ENCODE data around the gene EXOSC7. TPM values are rescaled to one million over a fixed set of nuclear protein-coding genes. Genes with fewer than 3 reads are reported as not detected.

EXOSC7 gene
- polyA plus RNA-seq, 1 of the 3 experiments (the other 2 are of a cell fraction), result 83.5 TPM

DNA sequence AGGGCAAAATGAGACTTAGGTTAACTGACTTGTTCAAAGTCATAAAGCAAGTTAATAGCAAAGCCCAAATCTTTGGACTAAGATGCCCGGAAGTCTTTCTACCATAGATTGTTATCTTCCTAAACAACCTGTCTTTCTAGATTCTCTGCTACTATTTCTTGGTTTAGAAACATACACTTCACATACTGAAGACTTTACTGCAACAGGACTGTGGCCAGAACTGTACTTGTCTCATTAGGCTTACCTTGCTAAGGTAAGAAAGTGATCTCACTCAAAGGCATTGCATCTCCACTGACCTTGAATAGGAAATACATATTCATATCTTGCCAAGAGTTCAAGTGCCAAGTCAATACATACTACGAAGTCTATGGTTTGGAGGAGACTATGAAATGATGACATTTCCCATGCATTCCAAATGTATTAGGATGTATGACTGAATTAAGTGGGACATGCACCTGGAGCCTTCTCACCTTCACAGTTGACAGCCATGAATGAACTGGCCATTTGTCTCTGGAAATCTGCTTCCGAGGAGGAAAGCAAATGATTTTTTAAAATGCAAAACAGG lies 5.0 kb upstream of the EXOSC7 start:
- Histone ChIP-seq H3K79me2 (ENCODE audit: insufficient read depth) (peaks cover 82% of the 10 kb centered on the region), H4K20me1 (ENCODE audit: insufficient read depth) (peaks cover 3% of the 10 kb centered on the region; the same call in 1 of the 2 replicates)

More for the DNA sequence above, 5.0 kb upstream of the EXOSC7 start:
- TF ChIP-seq, protein P1, sequence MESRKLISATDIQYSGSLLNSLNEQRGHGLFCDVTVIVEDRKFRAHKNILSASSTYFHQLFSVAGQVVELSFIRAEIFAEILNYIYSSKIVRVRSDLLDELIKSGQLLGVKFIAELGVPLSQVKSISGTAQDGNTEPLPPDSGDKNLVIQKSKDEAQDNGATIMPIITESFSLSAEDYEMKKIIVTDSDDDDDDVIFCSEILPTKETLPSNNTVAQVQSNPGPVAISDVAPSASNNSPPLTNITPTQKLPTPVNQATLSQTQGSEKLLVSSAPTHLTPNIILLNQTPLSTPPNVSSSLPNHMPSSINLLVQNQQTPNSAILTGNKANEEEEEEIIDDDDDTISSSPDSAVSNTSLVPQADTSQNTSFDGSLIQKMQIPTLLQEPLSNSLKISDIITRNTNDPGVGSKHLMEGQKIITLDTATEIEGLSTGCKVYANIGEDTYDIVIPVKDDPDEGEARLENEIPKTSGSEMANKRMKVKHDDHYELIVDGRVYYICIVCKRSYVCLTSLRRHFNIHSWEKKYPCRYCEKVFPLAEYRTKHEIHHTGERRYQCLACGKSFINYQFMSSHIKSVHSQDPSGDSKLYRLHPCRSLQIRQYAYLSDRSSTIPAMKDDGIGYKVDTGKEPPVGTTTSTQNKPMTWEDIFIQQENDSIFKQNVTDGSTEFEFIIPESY (IDR thresholded peaks at IDR 0.05; ENCODE audit: borderline replicate concordance, low read depth), result no peak
- TF ChIP-seq, protein P2, sequence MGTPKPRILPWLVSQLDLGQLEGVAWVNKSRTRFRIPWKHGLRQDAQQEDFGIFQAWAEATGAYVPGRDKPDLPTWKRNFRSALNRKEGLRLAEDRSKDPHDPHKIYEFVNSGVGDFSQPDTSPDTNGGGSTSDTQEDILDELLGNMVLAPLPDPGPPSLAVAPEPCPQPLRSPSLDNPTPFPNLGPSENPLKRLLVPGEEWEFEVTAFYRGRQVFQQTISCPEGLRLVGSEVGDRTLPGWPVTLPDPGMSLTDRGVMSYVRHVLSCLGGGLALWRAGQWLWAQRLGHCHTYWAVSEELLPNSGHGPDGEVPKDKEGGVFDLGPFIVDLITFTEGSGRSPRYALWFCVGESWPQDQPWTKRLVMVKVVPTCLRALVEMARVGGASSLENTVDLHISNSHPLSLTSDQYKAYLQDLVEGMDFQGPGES (IDR thresholded peaks at IDR 0.05; ENCODE audit: low read depth, low read length), result no peak
- TF ChIP-seq JUND (IDR thresholded peaks at IDR 0.05) (no peak), EP300 (IDR thresholded peaks at IDR 0.05; ENCODE audit: borderline replicate concordance in 1 of 2, low read depth in 1 of 2, low read length in 1 of 2) (no peak), TEAD4 (IDR thresholded peaks at IDR 0.05; ENCODE audit: borderline replicate concordance, insufficient read depth) (no peak), NRF1 (IDR thresholded peaks at IDR 0.05; ENCODE audit: low read depth, low read length) (no peak), POLR2AphosphoS5 (IDR thresholded peaks at IDR 0.05; ENCODE audit: low read depth, low read length) (no peak), EZH2phosphoT487 (IDR thresholded peaks at IDR 0.05; ENCODE audit: borderline replicate concordance, low read depth) (no peak), NFIC (IDR thresholded peaks at IDR 0.05; ENCODE audit: borderline replicate concordance) (no peak), GATA2 (CRISPR knock-in tag; IDR thresholded peaks at IDR 0.05) (no peak), RCOR1 (IDR thresholded peaks at IDR 0.05; ENCODE audit: low read length) (no peak), TAF1 (IDR thresholded peaks at IDR 0.05; ENCODE audit: borderline replicate concordance, low read depth, low read length) (no peak), MEF2A (IDR thresholded peaks at IDR 0.05; ENCODE audit: borderline replicate concordance, low read depth) (no peak), ELF1 (IDR thresholded peaks at IDR 0.05) (no peak), FOXM1 (IDR thresholded peaks at IDR 0.05; ENCODE audit: low read depth) (no peak), FOSL2 (IDR thresholded peaks at IDR 0.05; ENCODE audit: borderline replicate concordance, low read depth) (no peak), RFX5 (IDR thresholded peaks at IDR 0.05; ENCODE audit: low read length) (no peak)
- TF ChIP-seq, protein P3, sequence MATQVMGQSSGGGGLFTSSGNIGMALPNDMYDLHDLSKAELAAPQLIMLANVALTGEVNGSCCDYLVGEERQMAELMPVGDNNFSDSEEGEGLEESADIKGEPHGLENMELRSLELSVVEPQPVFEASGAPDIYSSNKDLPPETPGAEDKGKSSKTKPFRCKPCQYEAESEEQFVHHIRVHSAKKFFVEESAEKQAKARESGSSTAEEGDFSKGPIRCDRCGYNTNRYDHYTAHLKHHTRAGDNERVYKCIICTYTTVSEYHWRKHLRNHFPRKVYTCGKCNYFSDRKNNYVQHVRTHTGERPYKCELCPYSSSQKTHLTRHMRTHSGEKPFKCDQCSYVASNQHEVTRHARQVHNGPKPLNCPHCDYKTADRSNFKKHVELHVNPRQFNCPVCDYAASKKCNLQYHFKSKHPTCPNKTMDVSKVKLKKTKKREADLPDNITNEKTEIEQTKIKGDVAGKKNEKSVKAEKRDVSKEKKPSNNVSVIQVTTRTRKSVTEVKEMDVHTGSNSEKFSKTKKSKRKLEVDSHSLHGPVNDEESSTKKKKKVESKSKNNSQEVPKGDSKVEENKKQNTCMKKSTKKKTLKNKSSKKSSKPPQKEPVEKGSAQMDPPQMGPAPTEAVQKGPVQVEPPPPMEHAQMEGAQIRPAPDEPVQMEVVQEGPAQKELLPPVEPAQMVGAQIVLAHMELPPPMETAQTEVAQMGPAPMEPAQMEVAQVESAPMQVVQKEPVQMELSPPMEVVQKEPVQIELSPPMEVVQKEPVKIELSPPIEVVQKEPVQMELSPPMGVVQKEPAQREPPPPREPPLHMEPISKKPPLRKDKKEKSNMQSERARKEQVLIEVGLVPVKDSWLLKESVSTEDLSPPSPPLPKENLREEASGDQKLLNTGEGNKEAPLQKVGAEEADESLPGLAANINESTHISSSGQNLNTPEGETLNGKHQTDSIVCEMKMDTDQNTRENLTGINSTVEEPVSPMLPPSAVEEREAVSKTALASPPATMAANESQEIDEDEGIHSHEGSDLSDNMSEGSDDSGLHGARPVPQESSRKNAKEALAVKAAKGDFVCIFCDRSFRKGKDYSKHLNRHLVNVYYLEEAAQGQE (IDR thresholded peaks at IDR 0.05; ENCODE audit: low read depth, low read length), result no peak
- H3K4me3 ChIP-seq (ENCODE audit: low read depth in 2 of 2, low read length in 1 of 2), result no peak overlapping the region
- H3K9me3 ChIP-seq, result no peaks in the 10 kb centered on the region
- H3K9ac ChIP-seq, result no peak overlapping the region
- peaks cover 4% of the 10 kb centered on the region for H3F3A ChIP-seq (replicated peaks; ENCODE audit: insufficient read depth)
- no peak overlapping the region for H3K4me2 ChIP-seq
- WGBS (ENCODE audit: low lambda C conversion rate), result 89% methylated on average over 3 of the region's 3 CpGs
- peaks cover 0 to 2% of the 10 kb centered on the region in 2 experiments for H3K36me3 ChIP-seq (replicated peaks in 1 of 2; ENCODE audit: control insufficient read depth in 1 of 2, insufficient read depth in 2 of 2, low read length in 1 of 2)
- no peaks in the 10 kb centered on the region for H3K9me2 ChIP-seq
- ChIA-PET POLR2A (no interaction called here), CTCF (no interaction called here)
- H3K4me1 ChIP-seq (ENCODE audit: control insufficient read depth in 1 of 2, insufficient read depth in 2 of 2, low read depth in 1 of 2, low read length in 1 of 2), result peaks cover 0 to 22% of the 10 kb centered on the region in 2 experiments; a peak in 2 of 4 replicates
- DNase-seq, result no peak
- H3K27me3 ChIP-seq (ENCODE audit: insufficient read depth), result no peaks in the 10 kb centered on the region
- H2AFZ ChIP-seq (ENCODE audit: low read depth), result no peak overlapping the region
- no peak overlapping the region for H3K27ac ChIP-seq (ENCODE audit: low read depth in 2 of 2, low read length in 1 of 2)
